Epithelial cell of proximal tubule (primary cell): ENCODE data around the gene DNAJC13. TPM values are rescaled to one million over a fixed set of nuclear protein-coding genes. Genes with fewer than 3 reads are reported as not detected.

Experiments
- DNase-seq: peaks from one replicate; pipeline ENCODE4 v3.0.0-alpha.2; 2011; ENCODE audit warnings: low read depth
- H3K4me3 ChIP-seq: 2 replicates; pipeline ENCODE4 v1.5.1; 2011; ENCODE audit warnings: low read depth, mild to moderate bottlenecking, low read length
- CTCF ChIP-seq: conservative IDR thresholded peaks from 2 replicates; pipeline ENCODE4 v1.5.1; 2012; ENCODE audit warnings: low read depth, mild to moderate bottlenecking, low read length
- total RNA-seq: library from RNA; depleted of rRNA; stranded (reverse); fragments of >200 nt; gene quantifications from 2 replicates; pipeline ENCODE4 v1.2.3, GENCODE V29; 2015

Gene DNAJC13
- total RNA-seq, 1 donor from 2014 or later: 21.6 TPM

DNA sequence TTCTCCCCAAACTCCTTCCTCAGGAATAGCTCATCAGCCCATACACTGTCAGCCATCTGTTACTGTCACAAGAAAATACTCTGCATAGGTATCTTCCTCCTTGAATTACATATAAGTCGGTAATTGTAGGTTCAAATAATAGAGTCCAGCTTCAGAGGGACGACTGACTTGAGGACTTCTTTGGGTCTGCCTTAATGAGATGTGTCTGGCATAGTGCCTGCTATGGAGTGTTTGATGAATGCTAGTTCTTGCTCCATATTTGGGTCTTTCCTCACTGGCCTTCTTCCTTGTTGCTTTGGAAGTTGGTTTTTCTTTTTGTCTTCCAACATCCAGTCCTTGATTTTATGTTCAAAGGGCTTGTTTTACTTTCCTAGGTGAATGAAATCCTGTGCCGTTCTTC is 113.3 kb downstream of the DNAJC13 start:
- H3K4me3 ChIP-seq: no peak overlapping the region
- no peak for DNase-seq
- TF ChIP-seq CTCF: no peak

DNA sequence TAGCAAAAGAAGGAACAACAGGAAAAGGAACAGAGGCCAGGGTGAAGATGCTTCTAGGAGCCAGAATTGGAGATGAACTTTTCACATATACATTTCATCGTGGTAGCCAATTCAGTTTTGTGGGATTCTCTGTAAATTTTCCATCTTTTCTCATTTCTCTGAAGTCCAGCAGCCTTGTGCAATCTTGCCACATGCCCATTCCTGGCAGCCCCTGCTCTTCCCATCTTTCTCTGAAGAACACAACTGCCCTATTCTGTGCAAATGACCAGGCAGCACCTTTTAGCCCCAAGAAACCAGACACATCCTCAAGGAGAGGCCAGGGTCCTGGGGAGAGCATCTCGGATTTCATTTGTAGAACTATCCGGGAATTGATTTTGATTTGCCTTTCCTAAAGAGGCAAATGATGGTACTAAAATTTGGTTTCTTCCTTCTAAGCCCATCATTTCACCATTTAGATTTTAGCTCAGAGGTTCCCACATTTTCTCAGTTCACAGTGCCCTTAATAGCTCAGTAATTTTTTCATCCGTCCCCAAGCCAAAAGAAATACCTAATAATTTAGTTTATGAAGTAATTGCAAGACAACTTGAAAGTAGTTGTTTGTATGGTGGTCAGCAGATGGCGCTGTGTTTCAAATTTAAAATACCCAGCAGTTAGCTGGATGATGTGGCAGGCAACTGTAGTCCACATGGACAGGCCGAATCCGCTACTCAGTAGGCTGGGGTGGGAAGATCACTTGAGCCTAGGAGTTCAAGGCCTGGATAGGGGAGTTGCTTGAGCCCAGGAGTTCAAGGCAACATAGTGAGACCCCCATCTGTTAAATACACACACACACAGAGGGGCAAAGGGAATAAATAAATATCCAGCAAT is 118.5 kb downstream of the DNAJC13 start:
- peak; percentile 69 for TF ChIP-seq CTCF
- peak; percentile 22 for DNase-seq
- no peak overlapping the region for H3K4me3 ChIP-seq

DNA sequence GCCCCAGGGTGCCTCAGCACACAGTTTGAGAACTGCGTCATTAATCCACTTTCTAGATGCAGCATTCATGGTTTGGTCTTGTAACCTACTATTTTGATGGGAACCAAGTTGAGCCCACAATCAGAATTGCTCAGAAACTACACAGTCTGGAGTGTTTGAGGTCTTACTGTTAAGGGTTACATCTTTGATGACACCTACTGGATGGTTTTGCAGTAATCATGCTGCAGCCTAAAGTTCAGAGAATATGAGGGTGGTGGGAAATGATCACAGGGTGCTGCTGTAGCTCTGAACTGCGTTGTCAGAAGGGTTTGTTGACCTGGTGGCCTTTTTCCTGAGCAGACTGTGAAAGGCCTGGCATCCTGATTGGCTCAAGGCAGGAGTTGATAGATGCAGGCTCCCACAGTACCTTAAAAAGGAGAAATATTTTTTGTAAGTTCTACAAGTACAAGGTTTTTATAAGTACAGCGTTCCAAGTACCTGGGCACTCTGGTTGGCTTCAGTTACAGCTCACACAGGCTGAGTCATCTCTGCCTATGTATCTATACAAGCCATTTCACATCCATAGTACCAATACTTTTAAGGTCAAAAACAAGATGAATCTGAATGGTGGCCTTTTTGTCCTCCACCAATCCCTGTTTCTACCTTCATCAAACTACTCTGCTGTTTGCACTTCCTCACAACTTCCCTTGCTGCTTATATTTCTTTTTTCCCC is 119.3 kb downstream of the DNAJC13 start:
- no peak for DNase-seq

DNA sequence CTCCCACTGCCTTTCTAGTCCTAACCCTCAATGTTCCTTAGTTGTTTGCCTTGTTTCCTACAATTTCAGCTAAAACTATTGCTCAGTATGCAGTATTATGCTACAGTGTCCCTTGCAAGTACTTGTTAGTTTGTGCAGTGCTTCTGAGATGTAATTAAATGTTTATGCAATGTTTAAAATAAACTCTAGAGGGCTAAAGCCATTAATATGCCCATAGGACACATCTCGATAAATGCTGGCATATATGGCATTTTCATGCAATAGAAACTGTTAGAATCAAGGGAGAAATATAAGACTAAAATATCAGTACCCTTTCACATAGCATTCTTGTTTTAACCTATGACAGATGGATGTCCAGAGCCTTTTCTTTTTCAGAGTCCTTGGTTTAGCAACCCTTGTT is 120.0 kb downstream of the DNAJC13 start:
- peak; percentile 8 for TF ChIP-seq CTCF
- DNase-seq: no peak
- H3K4me3 ChIP-seq: no peak overlapping the region

More for the DNA sequence above, 119.3 kb downstream of the DNAJC13 start:
- TF ChIP-seq CTCF: no peak
- H3K4me3 ChIP-seq: no peak overlapping the region

DNA sequence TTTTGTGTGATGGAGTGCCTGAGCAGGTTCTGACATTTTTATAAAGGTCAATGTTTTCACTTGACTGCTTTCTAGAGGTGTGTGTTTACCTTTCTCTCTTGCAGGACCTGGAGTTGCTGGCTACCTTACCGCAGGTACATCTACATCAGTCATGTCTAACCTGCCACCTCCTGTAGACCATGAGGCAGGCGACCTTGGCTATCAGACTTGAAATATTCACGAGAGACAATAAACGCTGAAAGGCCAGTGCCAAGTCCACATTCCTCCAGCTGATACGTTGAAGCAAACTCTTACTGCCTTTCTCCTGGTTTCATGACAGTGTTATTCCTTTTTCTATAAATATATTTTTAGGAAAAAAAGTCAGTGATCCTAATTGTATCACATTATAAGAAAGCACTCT is 120.8 kb downstream of the DNAJC13 start:
- no peak overlapping the region for H3K4me3 ChIP-seq
- no peak for TF ChIP-seq CTCF
- DNase-seq: no peak

GRCh38 chr3:132539681-132540080 is 122.4 kb downstream of the DNAJC13 start:
- no peak overlapping the region for H3K4me3 ChIP-seq
- DNase-seq: no peak
- no peak for TF ChIP-seq CTCF
